Uterus (tissue), 4 donors: Measurements from ENCODE around the gene HSPA12B. TPM values are rescaled to one million over a fixed set of nuclear protein-coding genes. Genes with fewer than 3 reads are reported as not detected.

Experiments
- DNase-seq, 2 donors: peaks; one replicate each; pipeline ENCODE4 v3.0.0-alpha.2; 2019 to 2020
- H3K27ac ChIP-seq, 2 donors: fragments of 200-600 bp; sonication (generic); 1 replicate in 1 of 2; 2 replicates in 1 of 2; pipeline ENCODE4 v1.5.1; 2016 to 2018
- H3K27me3 ChIP-seq, 2 donors: fragments of 200-600 bp; sonication (generic); one replicate each; pipeline ENCODE4 v1.5.1; 2018 to 2019; ENCODE audit warnings: control low read depth in 1 of 2
- H3K36me3 ChIP-seq, 2 donors: fragments of 200-600 bp; sonication (generic); one replicate each; pipeline ENCODE4 v1.5.1; 2019; ENCODE audit warnings: control low read depth in 1 of 2
- H3K4me1 ChIP-seq, 2 donors: fragments of 200-600 bp; sonication (generic); one replicate each; pipeline ENCODE4 v1.5.1; 2018 to 2019; ENCODE audit warnings: control low read depth in 1 of 2
- H3K4me3 ChIP-seq, 2 donors: fragments of 200-600 bp; sonication (generic); 1 replicate in 1 of 2; 2 replicates in 1 of 2; pipeline ENCODE4 v1.5.1; 2018 to 2019; ENCODE audit warnings: mild to moderate bottlenecking in 1 of 2
- H3K9me3 ChIP-seq, 2 donors: fragments of 200-600 bp; sonication (generic); one replicate each; pipeline ENCODE4 v1.5.1; 2019; ENCODE audit warnings: control low read depth in 1 of 2
- POLR2A ChIP-seq, 2 donors: fragments of 450-650 bp; IDR thresholded peaks; one replicate each; pipeline ENCODE4 v1.6.1; 2016; ENCODE audit warnings: antibody characterized with exemption in 2 of 2, mild to moderate bottlenecking in 1 of 2, moderate library complexity in 1 of 2
- intact Hi-C: fragments of 100-400 bp; cut with DNase I; formaldehyde crosslinking; loops from one replicate; pipeline ENCODE4 v1.15.1; 2023; ENCODE audit warnings: low total_unique reads
- total RNA-seq, 4 donors: library from RNA; depleted of rRNA in 3 of 4; stranded (reverse); fragments of >200 nt in 3 of 4; gene quantifications; one replicate each; pipeline versions ENCODE4 v1.1.0 to v1.2.4, GENCODE V29; 2014 to 2023
- TF ChIP-seq, protein P1 (sequence below), 4 experiments: fragments of 200-600 bp in 2 of 4; fragments of 450-650 bp in 2 of 4; sonication (generic) in 2 of 4; IDR thresholded peaks; one replicate each; pipeline ENCODE4 v1.5.1; 2016 to 2019; ENCODE audit warnings: antibody characterized with exemption in 4 of 4, mild to moderate bottlenecking in 2 of 4, moderate library complexity in 1 of 4
- donor health status: DM: yes; HTN: yes; CAD: no.

Gene HSPA12B
- total RNA-seq, 4 donors from 2014 or later, result 4.7 to 46.2 (median 27.6) TPM

DNA sequence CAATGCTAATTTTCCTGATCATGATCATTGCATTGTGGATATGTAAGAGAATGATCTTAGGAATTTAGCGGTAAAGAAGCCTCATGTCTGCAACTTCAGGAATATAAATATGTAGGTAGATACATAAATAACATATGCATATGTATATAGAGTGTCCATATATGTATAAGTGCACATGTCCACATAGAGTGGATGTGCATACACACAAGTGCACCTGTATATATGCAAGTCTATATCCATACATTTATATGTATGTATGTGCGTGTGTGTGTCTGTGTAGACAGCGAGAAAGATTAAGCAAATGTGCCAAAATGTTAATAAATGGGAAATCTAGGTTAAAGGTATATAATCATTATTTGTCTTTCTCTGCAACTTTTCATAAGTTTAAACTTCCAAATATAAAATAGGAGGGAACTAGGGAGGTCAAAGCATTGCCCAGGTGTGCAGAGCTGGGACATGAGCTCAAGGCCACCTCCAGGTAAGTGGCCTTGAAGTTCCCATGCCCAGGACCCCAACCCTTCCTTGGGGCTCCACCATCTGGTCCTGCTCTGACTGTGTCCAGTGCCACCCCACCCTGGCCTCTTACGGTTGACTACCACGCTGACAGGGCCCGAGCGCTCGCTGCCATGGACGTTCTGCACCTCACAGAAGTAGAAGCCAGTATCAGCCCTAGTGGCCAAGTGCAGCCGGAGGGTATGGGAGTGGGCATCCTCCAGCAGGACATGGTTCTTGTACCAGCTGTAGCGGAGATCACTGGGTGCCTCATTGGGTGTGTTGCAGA, 29.7 kb upstream of the HSPA12B start:
- no peaks in the 10 kb centered on the region for H3K36me3 ChIP-seq
- DNase-seq, result no peak
- H3K9me3 ChIP-seq, result no peaks in the 10 kb centered on the region
- H3K4me3 ChIP-seq, result no peak overlapping the region
- intact Hi-C loops, result no loop called here
- TF ChIP-seq POLR2A (IDR thresholded peaks at IDR 0.05), result no peak
- TF ChIP-seq, protein P1, sequence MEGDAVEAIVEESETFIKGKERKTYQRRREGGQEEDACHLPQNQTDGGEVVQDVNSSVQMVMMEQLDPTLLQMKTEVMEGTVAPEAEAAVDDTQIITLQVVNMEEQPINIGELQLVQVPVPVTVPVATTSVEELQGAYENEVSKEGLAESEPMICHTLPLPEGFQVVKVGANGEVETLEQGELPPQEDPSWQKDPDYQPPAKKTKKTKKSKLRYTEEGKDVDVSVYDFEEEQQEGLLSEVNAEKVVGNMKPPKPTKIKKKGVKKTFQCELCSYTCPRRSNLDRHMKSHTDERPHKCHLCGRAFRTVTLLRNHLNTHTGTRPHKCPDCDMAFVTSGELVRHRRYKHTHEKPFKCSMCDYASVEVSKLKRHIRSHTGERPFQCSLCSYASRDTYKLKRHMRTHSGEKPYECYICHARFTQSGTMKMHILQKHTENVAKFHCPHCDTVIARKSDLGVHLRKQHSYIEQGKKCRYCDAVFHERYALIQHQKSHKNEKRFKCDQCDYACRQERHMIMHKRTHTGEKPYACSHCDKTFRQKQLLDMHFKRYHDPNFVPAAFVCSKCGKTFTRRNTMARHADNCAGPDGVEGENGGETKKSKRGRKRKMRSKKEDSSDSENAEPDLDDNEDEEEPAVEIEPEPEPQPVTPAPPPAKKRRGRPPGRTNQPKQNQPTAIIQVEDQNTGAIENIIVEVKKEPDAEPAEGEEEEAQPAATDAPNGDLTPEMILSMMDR (IDR thresholded peaks at IDR 0.05), result no peak
- no peaks in the 10 kb centered on the region for H3K27me3 ChIP-seq
- H3K4me1 ChIP-seq, result no peaks in the 10 kb centered on the region
- H3K27ac ChIP-seq, result no peak overlapping the region

DNA sequence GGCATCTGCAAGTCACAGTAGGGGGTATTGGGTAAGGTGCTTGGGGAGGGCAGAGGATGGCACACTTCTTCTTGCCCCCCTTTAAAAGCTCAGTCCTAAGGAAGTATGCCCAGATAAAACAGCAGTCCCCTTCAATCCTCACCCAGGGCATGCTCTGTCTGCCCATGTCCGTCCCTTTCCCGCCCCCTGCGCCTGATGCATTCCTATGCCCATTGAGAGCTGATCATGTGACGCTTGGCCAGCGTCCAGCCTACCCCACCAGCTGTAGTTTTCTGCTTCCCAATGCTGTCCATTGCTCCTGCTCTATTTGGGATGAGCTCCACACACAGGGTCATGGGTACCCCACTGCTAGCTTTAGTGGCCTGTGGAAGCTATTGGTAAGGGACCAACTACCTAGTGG, 28.4 kb upstream of the HSPA12B start:
- Histone ChIP-seq H3K9me3 (no peaks in the 10 kb centered on the region), H3K4me1 (no peaks in the 10 kb centered on the region), H3K27me3 (no peaks in the 10 kb centered on the region), H3K27ac (no peak overlapping the region), H3K4me3 (no peak overlapping the region), H3K36me3 (no peaks in the 10 kb centered on the region)
- no peak for DNase-seq
- intact Hi-C loops, result no loop called here
- TF ChIP-seq POLR2A (IDR thresholded peaks at IDR 0.05), result no peak
- TF ChIP-seq, protein P1 (IDR thresholded peaks at IDR 0.05), result no peak

DNA sequence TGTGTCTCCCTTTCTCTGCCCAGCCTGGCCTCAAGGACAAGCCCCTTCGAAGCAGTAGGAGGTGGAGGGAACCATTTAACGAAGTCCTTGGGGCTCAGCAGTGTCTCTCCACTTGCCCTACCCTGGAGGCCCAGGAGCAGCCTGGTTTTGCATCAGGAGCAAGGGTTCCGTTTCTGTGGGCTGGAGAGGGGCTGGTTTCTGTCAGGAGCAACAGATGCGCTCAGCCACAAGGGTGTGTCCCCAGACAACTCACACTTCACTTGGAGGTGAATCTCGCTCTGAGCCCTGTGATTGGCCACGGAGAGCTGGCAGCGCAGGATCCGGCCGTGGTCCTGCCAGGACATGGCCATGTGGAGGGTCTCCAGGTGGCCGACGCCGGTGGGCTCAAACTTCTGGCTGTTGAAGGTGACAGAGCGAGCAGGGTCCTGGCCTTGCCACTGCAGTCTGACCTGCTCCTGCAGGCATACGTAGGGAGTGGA, 27.0 kb upstream of the HSPA12B start:
- intact Hi-C loops, result no loop called here
- H3K9me3 ChIP-seq, result no peaks in the 10 kb centered on the region
- no peaks in the 10 kb centered on the region for H3K4me1 ChIP-seq
- H3K36me3 ChIP-seq, result no peaks in the 10 kb centered on the region
- TF ChIP-seq, protein P1 (IDR thresholded peaks at IDR 0.05), result no peak
- TF ChIP-seq POLR2A (IDR thresholded peaks at IDR 0.05), result no peak
- H3K27me3 ChIP-seq, result no peaks in the 10 kb centered on the region
- no peak overlapping the region for H3K4me3 ChIP-seq
- DNase-seq, result no peak
- no peak overlapping the region for H3K27ac ChIP-seq

DNA sequence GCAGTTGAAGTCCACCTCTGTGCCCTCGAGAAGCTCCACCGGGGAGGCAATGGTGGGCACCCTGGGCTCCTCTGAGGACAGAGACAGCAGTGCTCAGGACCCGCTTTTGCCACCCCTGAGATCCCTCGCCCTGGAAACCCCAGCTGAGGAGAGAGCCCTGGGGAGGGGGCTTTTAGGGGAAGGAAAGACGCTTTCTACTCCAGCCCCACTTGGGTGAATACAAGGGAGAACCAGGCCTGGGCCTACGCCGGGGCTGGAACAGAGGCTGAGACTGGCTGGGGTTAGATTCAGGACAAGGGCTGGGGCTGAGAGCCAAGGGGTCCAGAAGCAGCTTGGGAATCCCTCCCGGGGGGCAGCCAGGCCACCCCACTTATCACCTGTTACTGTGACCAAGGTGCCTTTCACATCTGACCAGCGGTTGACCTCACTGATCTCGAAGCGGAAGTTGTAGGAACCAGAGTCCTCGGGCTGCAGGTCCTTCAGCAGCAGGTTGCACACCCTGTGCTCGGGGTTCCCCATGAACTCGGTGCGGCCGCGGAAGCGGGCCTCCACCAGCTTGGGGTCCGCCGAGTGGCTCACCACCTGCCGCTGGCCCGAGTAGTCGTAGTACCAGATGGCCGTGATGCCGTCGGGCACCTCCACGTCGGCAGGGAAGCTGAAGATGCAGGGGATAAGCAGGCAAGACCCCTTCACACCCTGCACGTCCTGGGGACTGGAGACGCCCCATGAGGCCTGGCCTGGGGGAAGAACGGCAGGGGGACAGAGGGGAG, 26.3 kb upstream of the HSPA12B start:
- no peak overlapping the region for H3K27ac ChIP-seq
- H3K27me3 ChIP-seq, result no peaks in the 10 kb centered on the region
- intact Hi-C loops, result no loop called here
- no peak for DNase-seq
- no peak for TF ChIP-seq POLR2A (IDR thresholded peaks at IDR 0.05)
- TF ChIP-seq, protein P1 (IDR thresholded peaks at IDR 0.05), result no peak
- H3K36me3 ChIP-seq, result no peaks in the 10 kb centered on the region
- no peaks in the 10 kb centered on the region for H3K9me3 ChIP-seq
- H3K4me3 ChIP-seq, result no peak overlapping the region
- no peaks in the 10 kb centered on the region for H3K4me1 ChIP-seq
